IMR-90 (cell line): ENCODE measurements around the gene CLK4.

Experiments
- BHLHE40 ChIP-seq: fragments of 150-350 bp; IDR thresholded peaks from 2 replicates; pipeline ENCODE4 v1.6.1; 2016; ENCODE audit warnings: mild to moderate bottlenecking, low read depth, low read length
- CEBPB ChIP-seq: IDR thresholded peaks from 2 replicates; pipeline ENCODE4 v1.6.1; 2012; ENCODE audit warnings: low read depth, low read length, improper control_type of control experiment
- MAFK ChIP-seq: IDR thresholded peaks from 2 replicates; pipeline ENCODE4 v1.6.1; 2012; ENCODE audit warnings: low read depth, low read length, improper control_type of control experiment
- MAZ ChIP-seq: IDR thresholded peaks from 2 replicates; pipeline ENCODE4 v1.6.1; 2012; ENCODE audit warnings: low read depth, mild to moderate bottlenecking, low read length, improper control_type of control experiment, moderate library complexity, borderline replicate concordance
- MXI1 ChIP-seq: IDR thresholded peaks from 2 replicates; pipeline ENCODE4 v1.6.1; 2012; ENCODE audit warnings: low read depth, mild to moderate bottlenecking, low read length, moderate library complexity, borderline replicate concordance
- POLR2A ChIP-seq: IDR thresholded peaks from 2 replicates; pipeline ENCODE4 v1.6.1; 2012; ENCODE audit warnings: mild to moderate bottlenecking, low read depth, low read length
- RAD21 ChIP-seq: IDR thresholded peaks from 2 replicates; pipeline ENCODE4 v1.6.1; 2012; ENCODE audit warnings: low read length, improper control_type of control experiment
- RCOR1 ChIP-seq: IDR thresholded peaks from 2 replicates; pipeline ENCODE4 v1.6.1; 2012; ENCODE audit warnings: mild to moderate bottlenecking, low read length, improper control_type of control experiment; ENCODE audit not compliant: insufficient replicate concordance
- RFX5 ChIP-seq: IDR thresholded peaks from 2 replicates; pipeline ENCODE4 v1.8.0; 2012; ENCODE audit warnings: low read depth, mild to moderate bottlenecking, low read length, moderate library complexity
- SMC3 ChIP-seq: fragments of 150-350 bp; IDR thresholded peaks from 2 replicates; pipeline ENCODE4 v1.6.1; 2016; ENCODE audit warnings: low read depth, mild to moderate bottlenecking, antibody characterized with exemption, low read length, moderate library complexity
- TF ChIP-seq, protein P1 (sequence below): conservative IDR thresholded peaks from 2 replicates; pipeline ENCODE4 v1.5.1; 2012; ENCODE audit warnings: mild to moderate bottlenecking, low read depth, low read length, improper control_type of control experiment
- TF ChIP-seq, protein P2 (sequence below): fragments of 150-350 bp; IDR thresholded peaks from 2 replicates; pipeline ENCODE4 v1.6.1; 2016; ENCODE audit warnings: low read depth, mild to moderate bottlenecking, low read length, moderate library complexity, borderline replicate concordance
- TF ChIP-seq, protein P3 (sequence below): fragments of 150-350 bp; IDR thresholded peaks from 2 replicates; pipeline ENCODE4 v1.6.1; 2017; ENCODE audit warnings: mild to moderate bottlenecking, antibody characterized with exemption, low read length, low read depth

DNA sequence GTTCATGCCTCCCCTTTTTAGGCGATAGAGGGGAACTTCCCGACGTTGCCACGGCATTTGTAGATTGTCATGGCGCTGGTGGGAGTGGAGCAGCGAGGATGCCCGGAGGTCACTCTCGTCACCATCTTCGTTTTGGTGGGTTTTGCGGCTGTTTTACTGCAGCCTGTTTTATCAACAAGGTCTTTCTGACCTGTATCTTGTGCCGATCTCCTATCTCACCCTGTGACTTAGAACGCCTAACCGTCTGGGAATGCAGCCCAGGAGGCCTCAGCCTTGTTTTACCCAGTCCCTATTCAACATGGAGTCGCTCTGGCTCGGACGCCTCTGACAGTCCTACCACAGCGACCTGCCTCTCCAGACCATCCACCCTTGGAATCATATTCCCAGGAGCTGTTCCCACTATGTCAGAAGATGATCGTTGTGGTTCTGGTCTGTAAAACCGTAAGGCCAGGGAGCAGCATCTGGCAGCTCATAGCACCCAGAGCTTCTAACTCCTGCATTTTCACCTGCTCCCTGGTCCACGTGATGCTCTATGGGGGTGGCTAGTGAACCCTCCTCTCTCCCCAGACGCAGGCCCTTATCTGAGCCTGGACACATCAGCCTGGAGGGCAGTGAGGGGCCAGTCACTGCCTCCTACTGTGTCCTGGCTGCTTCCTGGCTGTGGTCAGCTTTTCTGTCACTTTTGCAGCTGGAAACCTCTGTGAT is 35.1 kb upstream of the CLK4 start:
- TF ChIP-seq, protein P1, sequence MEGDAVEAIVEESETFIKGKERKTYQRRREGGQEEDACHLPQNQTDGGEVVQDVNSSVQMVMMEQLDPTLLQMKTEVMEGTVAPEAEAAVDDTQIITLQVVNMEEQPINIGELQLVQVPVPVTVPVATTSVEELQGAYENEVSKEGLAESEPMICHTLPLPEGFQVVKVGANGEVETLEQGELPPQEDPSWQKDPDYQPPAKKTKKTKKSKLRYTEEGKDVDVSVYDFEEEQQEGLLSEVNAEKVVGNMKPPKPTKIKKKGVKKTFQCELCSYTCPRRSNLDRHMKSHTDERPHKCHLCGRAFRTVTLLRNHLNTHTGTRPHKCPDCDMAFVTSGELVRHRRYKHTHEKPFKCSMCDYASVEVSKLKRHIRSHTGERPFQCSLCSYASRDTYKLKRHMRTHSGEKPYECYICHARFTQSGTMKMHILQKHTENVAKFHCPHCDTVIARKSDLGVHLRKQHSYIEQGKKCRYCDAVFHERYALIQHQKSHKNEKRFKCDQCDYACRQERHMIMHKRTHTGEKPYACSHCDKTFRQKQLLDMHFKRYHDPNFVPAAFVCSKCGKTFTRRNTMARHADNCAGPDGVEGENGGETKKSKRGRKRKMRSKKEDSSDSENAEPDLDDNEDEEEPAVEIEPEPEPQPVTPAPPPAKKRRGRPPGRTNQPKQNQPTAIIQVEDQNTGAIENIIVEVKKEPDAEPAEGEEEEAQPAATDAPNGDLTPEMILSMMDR = no peak
- TF ChIP-seq SMC3 = no peak
- no peak for TF ChIP-seq BHLHE40
- TF ChIP-seq RFX5 = no peak
- TF ChIP-seq, protein P2, sequence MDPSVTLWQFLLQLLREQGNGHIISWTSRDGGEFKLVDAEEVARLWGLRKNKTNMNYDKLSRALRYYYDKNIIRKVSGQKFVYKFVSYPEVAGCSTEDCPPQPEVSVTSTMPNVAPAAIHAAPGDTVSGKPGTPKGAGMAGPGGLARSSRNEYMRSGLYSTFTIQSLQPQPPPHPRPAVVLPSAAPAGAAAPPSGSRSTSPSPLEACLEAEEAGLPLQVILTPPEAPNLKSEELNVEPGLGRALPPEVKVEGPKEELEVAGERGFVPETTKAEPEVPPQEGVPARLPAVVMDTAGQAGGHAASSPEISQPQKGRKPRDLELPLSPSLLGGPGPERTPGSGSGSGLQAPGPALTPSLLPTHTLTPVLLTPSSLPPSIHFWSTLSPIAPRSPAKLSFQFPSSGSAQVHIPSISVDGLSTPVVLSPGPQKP = no peak
- TF ChIP-seq, protein P3, sequence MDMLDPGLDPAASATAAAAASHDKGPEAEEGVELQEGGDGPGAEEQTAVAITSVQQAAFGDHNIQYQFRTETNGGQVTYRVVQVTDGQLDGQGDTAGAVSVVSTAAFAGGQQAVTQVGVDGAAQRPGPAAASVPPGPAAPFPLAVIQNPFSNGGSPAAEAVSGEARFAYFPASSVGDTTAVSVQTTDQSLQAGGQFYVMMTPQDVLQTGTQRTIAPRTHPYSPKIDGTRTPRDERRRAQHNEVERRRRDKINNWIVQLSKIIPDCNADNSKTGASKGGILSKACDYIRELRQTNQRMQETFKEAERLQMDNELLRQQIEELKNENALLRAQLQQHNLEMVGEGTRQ = no peak
- TF ChIP-seq POLR2A = no peak
- no peak for TF ChIP-seq CEBPB
- no peak for TF ChIP-seq RCOR1
- no peak for TF ChIP-seq RAD21
- TF ChIP-seq MXI1 = no peak
- TF ChIP-seq MAFK = no peak
- no peak for TF ChIP-seq MAZ
